K562 treated with DMSO at 1 percent for 48 hours (cell line): ENCODE measurements around the gene DEPDC4. TPM values are rescaled to one million over a fixed set of nuclear protein-coding genes. Genes with fewer than 3 reads are reported as not detected.

Experiments used
- total RNA-seq: library from RNA; unstranded; fragments of 300-600 nt; gene quantifications from 2 replicates; pipeline ENCODE4 v1.2.3, GENCODE V29; 2022; ENCODE audit warnings: low replicate concordance; ENCODE audit errors: extremely low read depth

DEPDC4 gene
- not detected in 2 replicates for total RNA-seq

GRCh38 chr12:100266835-100267602, at the start of gene DEPDC4, which contains the start of gene SCYL2:
Gene DEPDC4, minus strand, starts transcription at chr12:100267079. Its CDS starts 3 bp downstream, at chr12:100267076.
Gene SCYL2, plus strand, starts transcription at chr12:100267177. Its CDS starts 15,794 bp downstream, at chr12:100282971.

GRCh38 chr12:100200463-100201181, 66.3 kb downstream of the DEPDC4 start, which contains the start of gene ACTR6:
Gene ACTR6, plus strand, starts transcription at chr12:100200815. Its CDS starts 37 bp downstream, at chr12:100200852.

Other genes with a start within 250 kb of the DEPDC4 start
- not detected in 2 replicates for gene BLTP3B, start 124.2 kb downstream of the DEPDC4 start, total RNA-seq
- not detected in 2 replicates for gene ACTR6, start 66.3 kb downstream of the DEPDC4 start, total RNA-seq
- gene SCYL2, start 98 bp upstream of the DEPDC4 start, total RNA-seq, result not detected in 2 replicates
- not detected in 2 replicates for gene SLC17A8, start 90.0 kb upstream of the DEPDC4 start, total RNA-seq
- gene NR1H4, start 206.8 kb upstream of the DEPDC4 start, total RNA-seq, result not detected in 2 replicates